Fibroblast of the conjunctiva (primary cell): ENCODE data around the gene SCIN.
"Not testable (repeated sequence)": the region's sequence is repeated elsewhere in the genome, so short reads cannot be mapped to it uniquely, and the experiment has no call there.

Experiments
- DNase-seq: peaks from one replicate; pipeline ENCODE4 v3.0.0-alpha.2; 2010; ENCODE audit warnings: low read depth

SCIN gene

GRCh38 chr7:12570534-12571461, at the start of gene SCIN:
Gene SCIN (plus strand): TSS chr7:12570720. CDS start chr7:12570787, 67 bp downstream.
- DNase-seq: no peak

GRCh38 chr7:12524794-12525386, 45.6 kb upstream of the SCIN start:
- peak; percentile 43 for DNase-seq

GRCh38 chr7:12526693-12527092, 43.8 kb upstream of the SCIN start:
- not testable (repeated sequence) for DNase-seq

- DNase-seq: not testable (repeated sequence)
Observed at GRCh38 chr7:12527670-12528069, 42.9 kb upstream of the SCIN start.

- no peak for DNase-seq
Observed at GRCh38 chr7:12529971-12530710, 40.4 kb upstream of the SCIN start.

- no peak for DNase-seq
Observed at GRCh38 chr7:12531784-12532183, 38.7 kb upstream of the SCIN start.

- no peak for DNase-seq
Observed at GRCh38 chr7:12534046-12534445, 36.5 kb upstream of the SCIN start.

- DNase-seq: no peak
Observed at GRCh38 chr7:12539681-12540080, 30.8 kb upstream of the SCIN start.

GRCh38 chr7:12540850-12541249, 29.7 kb upstream of the SCIN start:
- DNase-seq: no peak

- DNase-seq: no peak
Observed at GRCh38 chr7:12543586-12543985, 26.9 kb upstream of the SCIN start.

GRCh38 chr7:12549106-12549505, 21.4 kb upstream of the SCIN start:
- DNase-seq: no peak

- no peak for DNase-seq
Observed at GRCh38 chr7:12550956-12551355, 19.6 kb upstream of the SCIN start.

GRCh38 chr7:12552876-12553275, 17.6 kb upstream of the SCIN start:
- no peak for DNase-seq

- DNase-seq: no peak
Observed at GRCh38 chr7:12553416-12553815, 17.1 kb upstream of the SCIN start.

- no peak for DNase-seq
Observed at GRCh38 chr7:12554351-12554750, 16.2 kb upstream of the SCIN start.

GRCh38 chr7:12554872-12555271, 15.6 kb upstream of the SCIN start:
- no peak for DNase-seq

GRCh38 chr7:12555695-12556094, 14.8 kb upstream of the SCIN start:
- not testable (repeated sequence) for DNase-seq

GRCh38 chr7:12556139-12556792, 14.3 kb upstream of the SCIN start:
- DNase-seq: not testable (repeated sequence)

GRCh38 chr7:12557282-12557681, 13.2 kb upstream of the SCIN start:
- no peak for DNase-seq

- no peak for DNase-seq
Observed at GRCh38 chr7:12564996-12565764, 5.3 kb upstream of the SCIN start.

GRCh38 chr7:12565873-12566272, 4.6 kb upstream of the SCIN start:
- DNase-seq: no peak
